ENCODE data around the gene TRIP12.
"Not testable (repeated sequence)": the region's sequence is repeated elsewhere in the genome, so short reads cannot be mapped to it uniquely, and the experiment has no call there.

Gene TRIP12

DNA sequence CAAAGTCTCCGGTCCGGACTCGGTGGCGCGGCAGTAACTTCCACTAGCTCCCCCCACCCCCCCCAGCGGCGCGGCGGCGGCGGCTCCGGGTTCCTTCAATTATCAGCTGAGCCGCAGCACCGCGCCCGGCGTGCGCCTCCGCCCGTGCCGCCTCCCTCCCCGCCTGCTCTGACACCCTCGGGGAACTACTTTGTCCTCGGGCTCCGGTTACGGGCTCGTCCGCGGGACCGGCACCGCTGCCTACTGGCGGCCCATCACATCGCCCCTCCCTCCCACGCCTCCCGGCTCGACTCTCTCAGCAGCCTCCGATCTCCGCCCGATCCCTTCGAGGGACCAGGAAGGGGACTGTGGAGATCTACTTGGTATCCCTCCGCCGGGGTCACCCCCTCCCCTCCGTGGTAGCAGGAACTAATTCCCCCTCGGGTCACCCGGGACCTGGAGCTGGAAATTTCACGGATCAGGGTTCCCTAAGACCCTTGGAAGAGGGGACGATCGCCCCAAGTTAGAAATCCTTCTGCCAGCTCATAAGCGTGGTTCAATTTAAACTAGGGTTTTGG lies at the start of gene TRIP12:
Gene TRIP12, minus strand, starts transcription at position 118 of the 557 bp plus-strand sequence. CDS start 41,930 bp downstream, outside the sequence.
- peak; percentile 98 for DNase-seq (ENCODE audit: low read depth)

DNA sequence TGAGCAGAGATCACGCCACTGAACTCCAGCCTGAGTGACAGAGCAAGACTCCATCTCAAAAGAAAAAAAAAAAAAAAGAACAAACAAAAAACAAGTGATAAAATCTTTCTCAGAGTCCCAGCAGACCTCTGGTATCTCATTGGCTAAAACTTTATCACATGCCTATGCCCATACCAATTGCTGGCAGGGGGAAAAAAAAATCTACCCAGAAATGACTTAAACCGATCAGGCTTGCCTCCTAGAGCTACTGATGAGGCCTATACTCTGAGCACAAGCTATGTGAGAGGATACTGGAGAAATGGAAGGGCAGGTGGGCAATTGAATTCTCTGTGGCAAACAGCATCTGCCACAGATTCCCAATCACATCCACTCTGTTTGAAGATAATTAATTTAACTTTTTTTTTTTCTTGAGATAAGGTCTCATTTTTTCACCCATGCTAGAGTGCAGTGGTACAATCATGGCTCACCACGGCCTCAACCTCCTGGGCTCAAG lies 49.5 kb upstream of the TRIP12 start:
- no peak for DNase-seq (ENCODE audit: low read depth)

DNA sequence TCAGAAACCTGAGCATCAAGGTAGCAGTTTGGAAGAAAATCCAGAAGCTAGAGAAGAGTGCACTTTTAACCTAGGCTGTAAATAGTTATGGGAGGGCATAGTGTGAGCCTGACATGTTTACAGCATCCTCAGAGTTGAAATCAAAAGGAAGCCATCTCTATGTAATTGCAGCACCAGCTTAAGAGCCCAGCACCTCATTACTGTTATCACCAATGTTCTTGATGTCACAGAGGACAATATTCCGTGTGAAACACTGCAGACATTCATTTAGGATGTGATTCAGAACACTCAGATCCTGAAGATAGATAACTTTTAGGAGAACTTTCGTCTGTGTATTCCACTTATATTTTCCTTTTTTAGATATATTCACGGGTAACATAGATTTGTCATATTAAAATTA lies 48.6 kb upstream of the TRIP12 start:
- DNase-seq (ENCODE audit: low read depth), result no peak

DNA sequence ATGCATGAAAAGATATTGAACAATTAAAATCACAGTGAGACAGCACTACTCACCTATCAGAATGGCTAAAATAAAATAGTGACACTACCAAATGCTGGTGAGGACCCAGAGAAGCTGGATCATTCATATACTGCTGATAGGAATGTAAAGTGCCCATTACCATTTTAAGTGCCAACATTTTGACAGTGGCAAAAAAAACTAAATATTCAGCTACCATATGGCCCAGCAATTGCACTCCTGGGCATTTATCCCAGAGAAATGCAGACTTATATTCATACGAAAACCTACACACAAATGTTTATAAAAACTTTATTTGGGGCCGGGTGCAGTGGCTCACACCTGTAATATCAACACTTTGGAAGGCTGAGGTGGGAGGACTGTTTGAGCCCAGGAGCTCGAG lies 48.1 kb upstream of the TRIP12 start:
- no peak for DNase-seq (ENCODE audit: low read depth)

DNA sequence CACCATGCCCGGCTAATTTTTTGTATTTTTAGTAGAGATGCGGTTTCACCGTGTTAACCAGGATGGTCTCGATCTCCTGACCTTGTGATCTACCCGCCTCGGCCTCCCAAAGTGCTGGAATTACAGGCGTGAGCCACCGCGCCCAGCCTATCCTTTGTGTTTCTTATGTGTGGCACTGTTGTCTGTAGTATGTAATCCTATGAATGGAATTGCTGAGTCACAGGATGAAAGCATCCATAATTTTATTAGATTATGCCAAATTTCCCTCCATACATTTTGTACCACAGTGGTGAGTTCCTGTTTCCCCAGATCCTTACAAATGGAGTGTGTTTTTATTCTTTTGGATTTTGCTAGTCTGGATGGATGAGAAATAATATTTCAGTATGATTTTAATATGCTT lies 41.8 kb upstream of the TRIP12 start:
- not testable (repeated sequence) for DNase-seq (ENCODE audit: low read depth)

DNA sequence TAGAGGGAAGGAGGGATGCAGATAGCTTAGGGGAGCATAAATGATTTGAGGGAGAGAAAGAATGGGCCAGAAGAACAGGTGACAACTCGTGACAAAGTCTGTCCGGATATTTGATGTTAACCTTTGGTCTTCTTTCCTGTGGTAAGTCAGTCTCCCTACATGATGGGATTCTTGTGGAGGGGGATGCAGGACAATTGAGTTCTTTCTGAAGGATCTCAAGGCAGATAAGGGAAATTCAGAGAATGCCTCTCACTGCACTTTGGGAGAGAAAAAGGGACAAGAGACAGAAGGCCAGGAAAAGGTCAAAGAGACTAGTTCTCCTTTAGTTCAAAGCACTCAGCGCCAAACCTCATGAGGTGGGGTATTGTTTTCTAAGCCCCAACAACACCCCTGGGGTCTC lies 34.7 kb upstream of the TRIP12 start:
- no peak for DNase-seq (ENCODE audit: low read depth)

DNA sequence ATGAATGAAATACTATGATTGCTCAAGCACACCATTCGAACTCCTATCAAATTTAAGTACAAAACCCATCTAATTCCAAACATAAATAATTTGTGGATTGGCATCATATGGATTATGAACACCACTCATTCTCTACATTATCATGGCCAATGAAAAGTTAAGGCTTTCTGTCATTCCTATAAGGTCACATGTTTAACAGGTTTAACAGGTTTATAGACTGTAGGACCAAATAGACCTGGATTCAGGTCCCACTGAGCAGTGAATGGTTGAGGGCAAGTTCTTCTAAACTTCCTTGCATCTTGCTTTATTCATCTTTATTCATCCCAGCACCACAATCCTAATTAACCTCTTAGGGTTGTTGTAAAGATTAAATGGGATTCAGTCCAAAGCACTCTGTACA lies 33.9 kb upstream of the TRIP12 start:
- no peak for DNase-seq (ENCODE audit: low read depth)

DNA sequence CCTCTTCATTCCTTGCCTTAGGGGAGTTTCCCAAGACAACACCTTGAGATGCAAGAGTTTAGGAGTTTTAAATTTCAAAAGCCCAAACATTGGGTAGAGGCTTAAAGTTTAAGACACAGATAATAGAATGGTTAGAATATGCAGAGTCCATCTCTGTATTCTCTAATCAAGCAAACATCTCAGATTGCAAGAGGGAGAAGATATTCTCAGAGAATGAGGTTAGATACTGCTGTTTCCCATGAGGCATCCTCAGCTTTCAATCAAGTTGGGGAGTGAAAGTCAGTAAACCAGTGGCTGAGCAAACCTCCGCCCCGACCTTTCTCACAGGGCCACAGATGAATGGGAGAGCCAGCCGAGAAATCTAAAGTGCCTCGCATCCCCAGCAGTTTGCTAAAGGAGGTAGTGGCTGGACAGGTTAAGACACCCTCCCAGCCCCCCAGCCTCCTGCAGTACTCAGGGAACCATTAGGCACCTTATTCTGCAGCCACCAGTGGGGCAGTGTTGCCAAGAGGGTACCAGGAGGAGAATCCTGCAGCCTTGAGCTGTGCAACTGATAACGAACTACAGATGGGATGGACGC lies 30.5 kb upstream of the TRIP12 start:
- no peak for DNase-seq (ENCODE audit: low read depth)

DNA sequence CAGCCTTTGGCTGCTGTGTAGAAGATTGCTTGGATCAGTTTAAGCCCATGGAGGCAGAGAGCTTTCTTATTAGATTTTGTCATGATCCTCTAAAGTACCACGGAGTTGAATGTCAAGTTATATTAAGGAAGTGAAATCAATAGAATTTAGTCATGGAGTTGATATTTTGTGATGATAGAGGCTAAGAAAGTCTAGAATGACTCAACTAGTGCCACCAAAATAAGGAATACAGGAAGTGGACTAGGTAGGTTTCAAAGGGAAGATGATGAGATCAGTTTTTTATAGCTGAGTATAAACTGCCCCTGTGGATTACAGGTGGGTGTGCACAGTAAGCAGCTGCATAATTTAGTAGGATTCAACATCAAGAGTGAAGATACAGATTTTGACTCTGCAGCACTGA lies 25.7 kb upstream of the TRIP12 start:
- DNase-seq (ENCODE audit: low read depth), result no peak

DNA sequence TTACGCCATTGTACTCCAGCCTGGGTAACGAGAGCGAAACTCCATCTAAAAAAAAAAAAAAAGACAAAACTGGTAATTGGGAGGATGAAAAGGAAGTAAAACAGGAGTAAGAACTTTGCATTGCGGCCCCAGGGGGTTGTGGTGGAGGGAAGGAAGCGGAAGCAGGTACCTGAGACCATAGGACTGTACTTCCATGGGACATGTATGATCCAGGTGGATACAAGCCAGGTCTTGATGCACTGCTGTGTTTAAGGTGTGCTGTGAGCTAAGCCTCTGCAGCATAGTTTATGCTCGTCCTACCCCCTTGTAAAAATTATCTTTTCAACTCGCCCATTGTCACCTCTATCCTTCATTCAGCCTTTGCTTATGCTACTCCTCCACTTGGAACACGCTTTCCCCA lies 24.2 kb upstream of the TRIP12 start:
- no peak for DNase-seq (ENCODE audit: low read depth)

DNA sequence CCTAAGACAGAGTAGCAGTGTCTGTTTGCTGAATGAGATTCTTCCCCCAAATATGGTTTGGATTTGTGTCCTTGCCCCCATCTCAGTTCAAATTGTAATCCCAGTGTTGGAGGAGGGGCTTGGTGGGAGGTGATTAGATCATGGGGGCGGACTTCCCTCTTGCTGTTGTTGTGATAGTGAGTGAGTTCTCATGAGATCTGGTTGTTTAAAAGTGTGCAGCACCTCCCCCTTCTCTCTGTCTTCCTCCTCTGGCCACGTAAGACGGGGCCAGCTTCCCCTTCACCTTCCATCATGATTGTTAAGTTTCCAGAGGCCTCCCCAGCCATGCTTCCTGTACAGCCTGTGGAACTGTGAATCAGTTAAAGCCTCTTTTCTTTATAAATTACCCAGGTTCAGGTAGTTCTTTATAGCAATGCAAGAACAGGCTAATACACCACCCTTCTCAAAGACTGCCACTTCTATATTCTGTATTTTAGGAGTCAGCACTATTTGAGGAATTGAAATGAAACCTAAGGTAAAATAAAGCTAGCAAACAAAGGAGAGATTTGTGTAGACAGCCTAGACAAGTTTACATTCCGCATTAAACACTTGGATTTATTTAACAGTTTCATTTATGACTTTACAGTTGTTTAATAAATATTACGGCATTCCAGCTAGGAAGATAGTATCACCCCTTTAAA lies 22.1 kb upstream of the TRIP12 start:
- peak; percentile 9 for DNase-seq (ENCODE audit: low read depth)

DNA sequence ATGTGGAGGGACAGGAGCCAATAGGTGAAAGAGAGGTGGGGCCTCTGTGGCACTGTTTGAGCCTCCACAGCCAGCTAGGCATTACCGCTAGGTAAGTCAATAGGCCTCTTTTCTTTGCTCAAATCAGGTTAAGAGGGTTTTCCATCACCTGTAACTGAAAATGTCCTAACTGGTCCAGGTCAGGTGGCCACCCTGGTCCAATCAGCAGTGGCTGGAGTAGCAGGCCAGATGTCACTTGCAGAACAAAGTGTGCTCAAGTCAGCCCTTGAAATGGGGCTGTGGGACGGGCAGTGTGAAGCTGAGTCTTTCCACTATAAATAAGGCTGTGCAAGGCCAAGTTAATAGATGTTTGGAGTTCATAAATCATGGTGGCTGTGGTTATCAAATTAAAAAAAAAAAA lies 21.4 kb upstream of the TRIP12 start:
- no peak for DNase-seq (ENCODE audit: low read depth)

DNA sequence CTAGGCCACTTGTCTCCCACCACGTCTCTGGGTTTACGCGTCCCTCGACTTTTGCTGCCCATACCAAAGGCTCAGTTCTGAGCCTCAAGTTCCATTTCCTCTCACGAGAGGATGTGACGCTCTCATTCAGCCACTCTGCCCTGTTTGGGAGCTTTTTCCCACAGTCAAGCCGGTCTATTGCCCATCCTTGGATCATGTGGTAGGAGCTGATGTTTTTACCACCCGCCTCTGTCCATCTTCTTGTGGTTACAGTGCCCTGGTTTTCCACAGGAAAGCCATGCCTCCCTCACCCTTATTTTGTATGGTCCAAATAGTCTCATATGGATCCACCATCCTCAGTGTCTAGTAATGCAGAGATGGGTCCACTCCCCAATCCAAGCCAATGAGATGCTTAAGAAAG lies 20.9 kb upstream of the TRIP12 start:
- DNase-seq (ENCODE audit: low read depth), result no peak

DNA sequence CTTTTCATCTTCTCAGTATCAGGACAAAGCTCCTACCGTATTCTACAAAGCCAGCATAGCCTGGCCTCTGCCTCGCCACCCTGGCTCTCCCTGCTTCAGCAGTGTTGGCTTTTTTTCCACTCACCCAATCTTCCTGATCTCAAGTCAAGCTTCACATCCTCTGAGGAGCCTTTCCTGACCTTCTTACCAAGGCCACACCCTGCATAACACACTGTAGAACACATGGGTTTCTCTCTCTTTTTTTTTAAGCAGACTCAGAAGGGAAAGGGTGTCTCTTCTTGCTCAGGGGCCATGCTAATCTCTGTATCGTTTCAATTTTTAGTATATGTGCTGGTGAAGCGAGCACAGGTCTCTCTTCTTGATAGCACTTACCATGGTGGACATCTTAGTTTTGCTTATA lies 15.7 kb upstream of the TRIP12 start:
- DNase-seq (ENCODE audit: low read depth), result no peak

DNA sequence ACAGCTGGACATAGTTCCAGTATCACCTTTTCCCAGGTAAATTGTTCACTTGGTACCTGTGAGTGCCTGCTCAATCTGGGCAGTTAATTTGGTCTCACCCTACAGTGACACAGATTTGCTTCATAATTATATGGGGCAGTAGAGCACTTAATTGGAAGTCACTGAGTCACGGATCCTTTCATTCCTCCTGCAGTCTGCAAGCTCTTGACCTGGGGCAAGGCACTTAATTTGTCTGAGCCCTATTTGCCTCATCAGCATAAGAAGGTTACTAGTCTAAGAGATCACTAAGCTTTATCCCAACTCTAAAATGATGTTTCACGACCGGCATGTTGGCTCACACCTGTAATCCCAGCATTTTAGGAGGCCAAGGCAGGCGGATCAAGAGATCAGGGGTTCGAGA lies 9.4 kb upstream of the TRIP12 start:
- no peak for DNase-seq (ENCODE audit: low read depth)

DNA sequence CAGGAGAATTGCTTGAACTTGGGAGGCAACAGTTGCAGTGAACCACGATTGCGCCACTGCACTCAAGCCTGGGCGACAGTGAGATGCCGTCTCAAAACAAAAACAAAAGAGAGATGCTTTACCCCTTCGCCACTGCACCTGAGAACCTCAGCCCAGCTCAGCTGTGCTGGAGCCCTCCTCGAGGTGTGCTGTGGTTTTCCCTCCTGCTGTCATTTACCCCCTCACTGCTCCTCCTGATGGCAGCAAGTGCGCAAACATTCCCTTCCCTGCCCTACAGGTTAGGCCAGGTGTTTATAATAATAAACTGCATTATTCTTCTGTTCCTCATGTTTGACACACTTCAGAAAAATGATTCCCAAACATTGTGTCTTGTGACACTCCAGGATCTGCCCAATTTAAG lies 8.8 kb upstream of the TRIP12 start:
- DNase-seq (ENCODE audit: low read depth), result no peak

DNA sequence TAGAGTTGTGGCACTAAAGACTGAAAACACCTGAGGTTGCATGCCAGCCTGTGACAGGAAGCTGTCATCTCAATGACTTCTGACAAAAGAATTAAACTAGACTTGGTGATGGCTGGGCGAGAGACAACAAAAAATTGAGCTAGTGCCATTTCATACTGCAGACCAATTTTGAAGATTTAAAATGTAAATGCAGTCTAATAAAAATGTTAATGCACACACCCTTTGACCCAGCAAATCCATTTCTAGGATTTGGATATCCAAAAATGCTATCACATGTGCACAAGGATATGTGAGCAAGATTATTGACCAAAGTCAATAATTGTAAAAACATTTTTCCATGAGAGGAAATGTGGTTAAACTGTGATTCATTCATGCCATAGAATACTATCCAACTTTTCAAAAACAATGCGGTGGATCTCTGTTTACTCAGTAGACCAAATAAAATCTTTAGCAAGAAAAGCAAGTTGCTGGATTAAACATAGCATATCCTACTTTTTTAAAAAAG lies 6.1 kb upstream of the TRIP12 start:
- no peak for DNase-seq (ENCODE audit: low read depth)

DNA sequence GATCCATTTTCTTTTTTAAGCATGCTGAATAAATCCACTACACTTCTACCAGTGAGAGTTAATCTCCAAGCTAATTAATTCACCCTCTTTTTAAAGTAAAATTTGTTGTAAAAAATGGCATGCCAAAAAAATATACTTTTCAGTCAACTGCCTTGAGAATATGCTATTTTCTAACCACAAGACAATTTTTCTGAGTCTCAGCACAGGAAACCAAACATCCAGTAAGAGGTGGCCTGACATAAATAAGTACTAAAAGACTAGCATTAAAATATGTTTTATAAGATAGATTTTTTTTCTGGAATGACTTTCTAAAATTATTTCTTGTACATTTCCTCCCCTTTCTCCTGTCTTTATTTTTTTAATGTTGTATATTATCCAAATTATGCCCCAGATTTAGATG lies 3.4 kb upstream of the TRIP12 start:
- DNase-seq (ENCODE audit: low read depth), result no peak

DNA sequence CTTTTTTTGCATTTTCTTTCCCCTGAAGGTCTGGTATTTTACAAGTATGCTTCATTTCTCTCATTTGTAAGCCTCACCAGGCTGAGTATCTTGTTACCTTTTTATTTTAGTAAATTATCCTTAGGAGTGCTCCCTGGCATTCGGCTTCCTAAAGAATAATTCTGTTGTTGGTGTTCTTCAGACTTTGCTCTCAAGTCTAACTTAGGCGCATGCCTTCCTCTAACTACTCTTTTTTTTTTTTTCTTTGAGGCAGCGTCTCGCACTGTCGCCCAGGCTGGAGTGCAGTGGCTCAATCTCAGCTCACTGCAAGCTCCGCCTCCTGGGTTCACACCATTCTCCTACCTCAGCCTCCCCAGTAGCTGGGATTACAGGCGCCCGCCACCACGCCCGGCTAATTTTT lies 2.7 kb upstream of the TRIP12 start:
- not testable (repeated sequence) for DNase-seq (ENCODE audit: low read depth)

DNA sequence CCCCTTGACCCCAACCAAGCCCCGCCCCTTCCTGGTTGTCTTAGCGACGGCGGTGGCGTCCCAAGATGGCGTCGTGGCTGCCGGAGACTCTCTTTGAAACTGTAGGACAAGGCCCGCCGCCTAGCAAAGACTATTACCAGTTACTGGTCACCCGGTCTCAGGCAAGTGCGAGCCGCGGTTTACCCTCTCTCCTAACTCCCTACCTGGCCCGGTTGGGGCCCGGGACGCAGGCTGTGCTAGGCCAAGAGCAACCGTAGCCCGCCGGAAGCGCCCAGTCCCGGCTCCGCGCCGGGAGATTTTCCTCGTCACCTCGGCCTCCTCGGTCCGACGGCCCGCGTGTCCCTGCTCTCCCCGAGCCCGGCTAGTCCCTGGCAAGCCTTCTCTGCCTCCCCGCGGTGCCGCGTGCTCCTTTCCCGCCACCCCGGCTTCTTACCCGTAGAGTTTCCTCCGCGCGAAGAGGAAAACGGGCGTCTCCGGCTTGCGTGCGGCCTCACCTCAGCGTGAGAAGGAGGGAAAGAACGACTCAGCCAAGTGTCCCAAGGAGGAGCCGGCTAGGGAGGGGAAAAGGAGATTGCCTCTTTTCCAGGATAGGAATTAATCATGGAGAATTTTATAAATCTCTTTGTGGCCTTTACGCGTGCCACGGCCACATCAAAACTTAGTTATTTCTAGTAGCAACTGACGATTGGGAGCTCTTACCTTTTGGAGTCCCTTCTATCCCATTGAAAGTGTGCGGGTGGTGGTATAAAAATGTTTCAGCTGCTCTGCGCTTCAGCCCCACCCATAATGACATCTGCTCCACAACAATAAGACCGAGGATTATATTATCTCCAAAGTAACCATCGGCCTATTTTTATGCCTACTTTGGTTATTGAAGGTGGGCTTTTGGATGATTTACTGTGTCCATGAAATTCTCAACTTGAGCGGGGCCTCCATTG lies 909 bp upstream of the TRIP12 start, which contains the start of gene FBXO36:
Gene FBXO36, plus strand, starts transcription at position 55 of the 938 bp plus-strand sequence. Its CDS starts 11 bp downstream, at position 66.
- DNase-seq (ENCODE audit: low read depth), result peak; percentile 44

DNA sequence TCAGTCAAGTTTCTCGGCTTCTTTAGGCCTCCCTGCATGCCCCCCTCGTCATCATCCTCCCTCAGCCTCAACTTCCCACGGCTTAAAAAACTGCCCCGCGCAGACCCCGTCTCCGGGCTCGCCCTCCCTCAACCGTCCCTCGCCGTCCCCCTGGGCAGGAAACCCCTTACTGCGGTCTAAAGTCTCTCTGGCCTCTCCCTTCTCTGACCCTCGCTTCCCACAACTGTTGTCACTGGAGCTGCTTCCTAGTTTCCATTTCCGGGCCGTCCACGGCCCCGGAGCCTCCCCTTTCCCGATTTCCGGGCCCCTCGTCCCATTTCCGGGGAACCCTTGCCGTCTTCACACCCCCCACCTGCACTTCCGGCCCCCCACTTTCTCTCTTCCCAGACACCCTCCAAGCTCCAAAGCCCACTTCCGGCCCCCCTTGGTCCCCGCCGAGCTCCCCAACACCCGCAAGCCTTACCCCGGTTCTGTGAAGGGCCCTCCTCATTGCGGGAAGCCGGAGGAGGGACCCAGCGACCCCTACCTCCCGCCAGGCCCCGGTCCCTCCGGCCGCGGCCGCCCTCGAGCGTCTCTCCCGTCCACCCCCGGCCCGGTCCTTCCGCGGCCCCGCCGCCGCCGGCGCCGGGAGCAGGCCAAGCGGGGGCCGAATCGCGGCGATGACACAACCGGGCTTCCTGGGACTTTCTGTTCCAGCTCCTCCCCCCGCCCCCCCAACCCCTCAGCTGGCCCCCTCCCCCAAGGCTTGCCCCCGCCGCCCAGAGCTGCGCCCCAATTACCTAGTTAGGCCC lies 513 bp downstream of the TRIP12 start:
- DNase-seq (ENCODE audit: low read depth), result peak; percentile 55

Measured in amniotic epithelial cell (primary cell).